RWPE1 (cell line): ENCODE results near the gene CYP2U1.

Source experiments
- CTCF ChIA-PET: fragments of 350-600 bp; sonication (Branson Sonifier 250); formaldehyde crosslinking; extraction: SDS; loops from one replicate; lab custom pipeline; 2021; lab: Yijun Ruan, JAX
- POLR2A ChIA-PET: fragments of 400-600 bp; formaldehyde crosslinking; extraction: SDS; loops from one replicate; lab custom pipeline; 2020; ENCODE audit warnings: antibody characterized with exemption; ENCODE audit not compliant: low non-redundant PET; lab: Yijun Ruan, JAX
- DNase-seq: peaks from one replicate; pipeline ENCODE4 v3.0.0; 2012; ENCODE audit warnings: low spot score
- H3K27ac ChIP-seq: fragments of 450-650 bp; 2 replicates; pipeline ENCODE4 v1.5.1; 2017
- TF ChIP-seq, protein P1 (sequence below): fragments of 450-650 bp; conservative IDR thresholded peaks from 2 replicates; pipeline ENCODE4 v1.5.1; 2017; ENCODE audit warnings: low read depth, mild to moderate bottlenecking

Gene CYP2U1

DNA sequence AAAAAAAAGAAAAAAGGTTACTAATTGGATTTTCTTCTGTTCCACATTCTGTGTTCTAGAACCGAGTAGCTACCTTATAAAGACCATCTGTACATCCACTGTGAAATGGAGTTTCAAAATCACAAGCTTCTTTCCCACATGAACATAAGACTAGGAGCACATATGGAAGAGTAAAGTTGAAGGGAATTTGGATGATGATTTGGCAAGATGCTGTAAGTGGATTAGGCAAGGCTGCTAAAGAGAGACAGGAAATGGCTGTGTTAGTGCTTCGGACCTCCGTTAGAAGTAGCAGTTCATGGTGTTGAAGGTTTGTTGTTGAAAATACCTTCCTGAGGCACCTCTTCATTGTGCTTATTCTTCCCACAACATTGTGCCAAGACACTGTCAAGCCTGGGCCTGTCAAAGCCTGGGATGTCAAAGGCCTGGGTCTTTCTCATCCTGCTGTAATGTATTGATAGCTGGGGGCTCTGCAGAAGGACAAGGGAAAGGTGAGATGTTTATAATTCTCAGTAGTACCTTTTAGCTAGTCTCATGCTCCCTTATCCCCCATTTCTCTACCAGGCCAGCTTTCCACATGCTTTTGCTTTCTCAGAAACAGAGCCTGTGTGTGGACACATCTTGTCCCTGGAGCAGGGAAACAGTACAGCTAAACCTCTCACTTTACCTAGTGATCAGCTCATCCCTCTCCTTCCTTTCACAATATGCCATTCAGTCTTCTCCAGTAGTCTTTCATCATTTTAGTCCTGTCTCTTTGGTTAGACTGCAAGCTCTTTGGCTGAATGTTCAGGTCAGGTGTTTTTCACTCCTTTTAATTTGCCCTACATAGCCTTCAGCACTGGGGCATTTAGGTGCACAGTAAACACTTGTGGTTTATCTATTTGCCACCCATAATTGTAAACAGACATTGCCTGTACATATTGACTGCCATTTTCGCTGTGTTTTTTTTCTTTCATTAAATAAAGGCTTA, 37.9 kb upstream of the CYP2U1 start:
- TF ChIP-seq, protein P1, sequence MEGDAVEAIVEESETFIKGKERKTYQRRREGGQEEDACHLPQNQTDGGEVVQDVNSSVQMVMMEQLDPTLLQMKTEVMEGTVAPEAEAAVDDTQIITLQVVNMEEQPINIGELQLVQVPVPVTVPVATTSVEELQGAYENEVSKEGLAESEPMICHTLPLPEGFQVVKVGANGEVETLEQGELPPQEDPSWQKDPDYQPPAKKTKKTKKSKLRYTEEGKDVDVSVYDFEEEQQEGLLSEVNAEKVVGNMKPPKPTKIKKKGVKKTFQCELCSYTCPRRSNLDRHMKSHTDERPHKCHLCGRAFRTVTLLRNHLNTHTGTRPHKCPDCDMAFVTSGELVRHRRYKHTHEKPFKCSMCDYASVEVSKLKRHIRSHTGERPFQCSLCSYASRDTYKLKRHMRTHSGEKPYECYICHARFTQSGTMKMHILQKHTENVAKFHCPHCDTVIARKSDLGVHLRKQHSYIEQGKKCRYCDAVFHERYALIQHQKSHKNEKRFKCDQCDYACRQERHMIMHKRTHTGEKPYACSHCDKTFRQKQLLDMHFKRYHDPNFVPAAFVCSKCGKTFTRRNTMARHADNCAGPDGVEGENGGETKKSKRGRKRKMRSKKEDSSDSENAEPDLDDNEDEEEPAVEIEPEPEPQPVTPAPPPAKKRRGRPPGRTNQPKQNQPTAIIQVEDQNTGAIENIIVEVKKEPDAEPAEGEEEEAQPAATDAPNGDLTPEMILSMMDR, result no peak
- CTCF ChIA-PET, result interaction anchor here (0.6 to 0.7 kb wide), 3 partner anchors 10 to 62 kb away, joined by 3 read pairs; no protein-coding TSS in a partner anchor

DNA sequence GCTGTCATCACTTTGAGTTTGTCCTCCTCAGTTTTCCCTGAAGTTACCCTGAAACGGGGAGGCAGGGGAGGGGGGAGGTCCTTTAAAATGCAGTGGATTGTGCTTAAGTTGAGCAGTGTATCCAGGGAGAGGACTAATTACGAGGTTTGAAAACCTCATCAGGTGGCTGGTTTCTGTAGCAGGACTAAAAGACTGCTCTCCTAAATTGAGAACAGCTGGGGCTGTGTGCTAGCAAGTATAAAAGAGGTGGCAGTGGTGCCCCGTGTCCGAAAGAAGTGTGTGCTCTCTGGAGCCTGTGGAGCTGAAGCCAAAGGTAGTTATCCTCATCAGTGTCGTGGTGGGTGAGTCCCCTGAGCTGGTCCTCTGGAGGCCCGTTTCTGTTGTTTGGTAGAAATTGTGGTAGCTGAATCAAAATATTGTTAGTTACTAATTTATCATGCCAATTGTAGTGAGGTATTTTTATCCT, 37.2 kb upstream of the CYP2U1 start:
- no peak for DNase-seq
- POLR2A ChIA-PET, result no interaction called here
- CTCF ChIA-PET, result interaction anchor here (0.6 kb wide), 1 partner anchor 32 kb away, joined by 3 read pairs; no protein-coding TSS in a partner anchor

More for the DNA sequence above, 37.9 kb upstream of the CYP2U1 start:
- DNase-seq, result no peak
- H3K27ac ChIP-seq, result no peak overlapping the region
- POLR2A ChIA-PET, result no interaction called here

DNA sequence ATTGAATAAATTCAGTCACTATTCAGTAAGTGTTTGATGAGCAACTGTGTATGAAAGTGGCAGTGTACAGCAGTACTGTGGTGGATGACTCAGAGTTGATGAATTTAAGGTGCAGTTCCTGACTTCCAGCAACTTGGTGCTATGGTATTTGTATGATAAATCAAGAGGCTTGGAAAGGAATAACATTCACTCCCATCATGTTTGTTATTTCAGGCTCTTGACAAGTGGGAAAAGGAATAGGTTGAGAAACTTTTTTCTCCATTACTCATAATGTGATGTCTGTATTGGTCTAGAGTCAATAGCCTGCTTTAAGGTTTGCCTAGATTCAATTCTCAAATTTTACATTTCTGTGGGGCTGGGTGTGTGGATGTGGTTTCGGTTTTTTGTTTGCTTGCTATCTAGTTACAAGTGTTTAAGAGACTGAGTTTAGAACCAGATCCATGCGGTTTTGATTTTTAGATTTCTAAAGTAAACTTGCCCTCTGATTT, 35.1 kb upstream of the CYP2U1 start:
- no peak overlapping the region for H3K27ac ChIP-seq
- TF ChIP-seq, protein P1, result no peak
- POLR2A ChIA-PET, result no interaction called here
- peak; percentile 93 for DNase-seq
- CTCF ChIA-PET, result no interaction called here

More for the DNA sequence above, 37.2 kb upstream of the CYP2U1 start:
- peak overlapping the region; percentile 35; the same call in 1 of the 2 replicates for H3K27ac ChIP-seq
- TF ChIP-seq, protein P1, result no peak

DNA sequence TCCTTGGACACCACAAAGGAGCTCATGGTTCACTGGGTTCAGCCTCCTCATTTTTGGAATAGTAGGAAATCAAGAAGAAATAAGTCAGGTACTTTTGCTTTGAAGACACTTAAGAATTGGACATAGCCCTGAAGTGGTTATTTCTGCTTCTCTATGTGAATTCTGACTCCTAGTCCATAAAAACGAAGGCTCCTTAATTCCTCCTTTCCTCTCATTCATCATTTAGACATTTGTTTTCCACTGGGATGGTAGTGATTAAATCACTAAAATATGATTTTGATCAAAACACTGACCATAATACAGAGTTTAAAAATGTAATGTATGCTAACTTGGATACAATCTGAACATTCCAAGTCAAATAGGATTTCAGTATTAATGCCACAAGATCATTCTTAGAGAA, 34.7 kb upstream of the CYP2U1 start:
- POLR2A ChIA-PET, result no interaction called here
- H3K27ac ChIP-seq, result no peak overlapping the region
- CTCF ChIA-PET, result no interaction called here
- no peak for DNase-seq
- TF ChIP-seq, protein P1, result no peak

DNA sequence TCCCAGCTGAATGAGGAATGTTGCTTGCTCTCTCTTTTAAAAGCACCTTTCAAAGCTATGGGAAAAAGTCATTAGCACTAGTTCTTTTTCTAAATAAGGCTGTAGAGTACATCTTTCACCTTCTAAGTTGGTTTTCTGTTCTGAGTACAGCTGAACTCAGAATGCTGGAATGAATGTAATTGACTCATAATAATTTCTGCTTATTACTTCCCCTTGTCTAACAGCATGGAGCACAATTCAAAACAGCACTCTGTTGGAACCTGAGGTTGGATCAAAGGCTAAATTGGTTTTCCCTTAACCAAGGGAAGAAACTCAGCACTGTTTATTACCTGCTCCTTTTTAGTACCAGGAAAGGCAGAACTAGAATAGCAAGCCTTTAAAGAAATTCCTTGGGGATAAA, 33.5 kb upstream of the CYP2U1 start:
- POLR2A ChIA-PET, result no interaction called here
- CTCF ChIA-PET, result no interaction called here
- DNase-seq, result no peak
- TF ChIP-seq, protein P1, result no peak
- H3K27ac ChIP-seq, result no peak overlapping the region

DNA sequence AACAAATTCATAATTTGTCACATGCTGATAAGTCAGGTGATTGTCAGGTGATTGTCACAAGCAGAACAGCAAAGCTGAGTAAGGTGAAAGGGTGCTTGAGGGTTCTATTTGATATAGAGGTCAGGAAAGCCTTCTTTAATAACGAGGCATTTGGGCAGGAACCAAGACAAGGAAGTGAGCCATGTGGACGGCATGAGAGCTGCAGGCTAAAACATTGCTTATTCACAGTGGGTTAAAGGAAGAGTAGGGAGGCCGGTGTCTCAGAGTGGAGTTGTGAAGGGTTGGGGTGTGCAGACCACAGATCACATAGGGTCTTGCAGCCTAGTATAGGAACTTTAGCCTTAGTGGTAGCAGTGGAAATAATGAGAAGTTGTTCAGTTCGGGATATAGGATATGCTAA, 31.3 kb upstream of the CYP2U1 start:
- TF ChIP-seq, protein P1, result no peak
- POLR2A ChIA-PET, result no interaction called here
- CTCF ChIA-PET, result no interaction called here
- no peak overlapping the region for H3K27ac ChIP-seq
- DNase-seq, result no peak
